A549 (cell line): Measurements from ENCODE around the gene DLX5. TPM values are rescaled to one million over a fixed set of nuclear protein-coding genes. Genes with fewer than 3 reads are reported as not detected.
A peak's percentile ranks its signal among the peaks of the same experiment; 100 is the strongest.

ENCODE experiments used
- ATAC-seq, 2 experiments: fragments of 200-7000 bp in 1 of 2; fragments of >200 bp in 1 of 2; cut with Nextera tagmentation in 1 of 2; cut with Tn5 transposase in 1 of 2; 3 replicates each; pipeline versions ENCODE4 v1.8.0 to v1.9.1; 2018 to 2020; ENCODE audit warnings: mild to moderate bottlenecking in 1 of 2, moderate library complexity in 1 of 2
- CTCF ChIA-PET: fragments of 300-600 bp; sonication (Branson Sonifier 250); formaldehyde crosslinking; extraction: SDS; loops from one replicate; lab custom pipeline; 2021; ENCODE audit warnings: antibody characterized with exemption, inconsistent platforms; lab: Yijun Ruan, JAX
- POLR2A ChIA-PET: fragments of 350-600 bp; formaldehyde crosslinking; extraction: SDS; loops from one replicate; lab custom pipeline; 2021; ENCODE audit warnings: antibody characterized with exemption, inconsistent platforms; lab: Yijun Ruan, JAX
- DNase-seq, 2 experiments: peaks; one replicate each; pipeline versions ENCODE4 v3.0.0 to v3.0.0-alpha.2; 2011 to 2016; ENCODE audit warnings: low read depth in 1 of 2, low spot score in 1 of 2
- FAIRE-seq: peaks from 2 replicates; lab custom pipeline; 2011; peaks lifted over from hg19 to GRCh38; lab: Jason Lieb, UNC
- H3K27ac ChIP-seq, 2 experiments: fragments of >200 bp; sonication (Bioruptor Twin); formaldehyde crosslinking; 3 replicates each; pipeline ENCODE4 v1.5.1; 2016 to 2017
- H3K4me1 ChIP-seq: fragments of >200 bp; sonication (Bioruptor Twin); formaldehyde crosslinking; 3 replicates; pipeline ENCODE4 v1.6.1; 2016
- H3K4me2 ChIP-seq: fragments of >200 bp; sonication (Bioruptor Twin); formaldehyde crosslinking; 3 replicates; pipeline ENCODE4 v1.6.1; 2016
- H3K4me3 ChIP-seq: fragments of >200 bp; sonication (Bioruptor Twin); formaldehyde crosslinking; 3 replicates; pipeline ENCODE4 v1.5.1; 2016
- H3K9me3 ChIP-seq: fragments of >200 bp; sonication (Bioruptor Twin); formaldehyde crosslinking; 3 replicates; pipeline ENCODE4 v1.6.1; 2016
- CBX8 ChIP-seq: fragments of 200-600 bp; sonication (generic); IDR thresholded peaks from 2 replicates; pipeline ENCODE4 v1.6.1; 2016
- CEBPB ChIP-seq, 2 experiments: fragments of >200 bp in 1 of 2; sonication (Bioruptor Twin) in 1 of 2; formaldehyde crosslinking in 1 of 2; IDR thresholded peaks; 2 replicates each; pipeline ENCODE4 v1.6.1; 2012 to 2016
- CHD4 ChIP-seq: fragments of 200-600 bp; sonication (generic); IDR thresholded peaks from 2 replicates; pipeline ENCODE4 v1.6.1; 2016; ENCODE audit warnings: antibody characterized with exemption, mild to moderate bottlenecking, borderline replicate concordance
- EHF ChIP-seq: fragments of 250-450 bp; sonication (Bioruptor Pico); IDR thresholded peaks from 2 replicates; pipeline ENCODE4 v1.5.0; 2020; ENCODE audit warnings: mild to moderate bottlenecking
- EHMT2 ChIP-seq: fragments of 200-600 bp; sonication (generic); IDR thresholded peaks from 2 replicates; pipeline ENCODE4 v1.6.1; 2016; ENCODE audit warnings: antibody characterized with exemption, low read depth, mild to moderate bottlenecking, moderate library complexity
- FOSL2 ChIP-seq, 2 experiments: fragments of 450-650 bp in 1 of 2; fragments of >200 bp in 1 of 2; sonication (Bioruptor Twin) in 1 of 2; formaldehyde crosslinking; IDR thresholded peaks; 2 replicates each; pipeline versions ENCODE4 v1.5.0 to v1.6.1; 2016 to 2020; ENCODE audit warnings: mild to moderate bottlenecking in 1 of 2, moderate library complexity in 1 of 2
- FOXS1 ChIP-seq: fragments of 250-450 bp; sonication (Bioruptor Pico); IDR thresholded peaks from 2 replicates; pipeline ENCODE4 v1.5.0; 2020; ENCODE audit warnings: mild to moderate bottlenecking, moderate library complexity
- GATA3 ChIP-seq: IDR thresholded peaks from 2 replicates; pipeline ENCODE4 v1.6.1; 2012; ENCODE audit warnings: borderline replicate concordance
- KDM5A ChIP-seq: fragments of 200-600 bp; sonication (generic); IDR thresholded peaks from 2 replicates; pipeline ENCODE4 v1.6.1; 2016; ENCODE audit warnings: antibody characterized with exemption, mild to moderate bottlenecking
- MAZ ChIP-seq: fragments of 150-350 bp; IDR thresholded peaks from 2 replicates; pipeline ENCODE4 v1.6.1; 2014; ENCODE audit warnings: antibody characterized with exemption, low read depth, low read length, borderline replicate concordance
- RAD21 ChIP-seq, 2 experiments: fragments of >200 bp in 1 of 2; sonication (Bioruptor Twin) in 1 of 2; formaldehyde crosslinking in 1 of 2; IDR thresholded peaks in 1 of 2; conservative IDR thresholded peaks in 1 of 2; 2 replicates in 1 of 2; 3 replicates in 1 of 2; pipeline ENCODE4 v1.6.1; 2012 to 2018; ENCODE audit warnings: inconsistent platforms in 1 of 2
- RCOR1 ChIP-seq: fragments of 150-350 bp; IDR thresholded peaks from 2 replicates; pipeline ENCODE4 v1.6.1; 2014; ENCODE audit warnings: antibody characterized with exemption, low read length, low read depth
- RNF2 ChIP-seq: fragments of 200-600 bp; sonication (generic); IDR thresholded peaks from 2 replicates; pipeline ENCODE4 v1.6.1; 2016; ENCODE audit warnings: low read depth, mild to moderate bottlenecking, antibody characterized with exemption, moderate library complexity, borderline replicate concordance
- TFCP2L1 ChIP-seq: fragments of 250-450 bp; sonication (Bioruptor Pico); IDR thresholded peaks from 2 replicates; pipeline ENCODE4 v1.5.0; 2021; ENCODE audit warnings: mild to moderate bottlenecking
- WGBS: methylation state at CpG from one replicate; pipeline ENCODE4 v1.1.6; 2017; ENCODE audit errors: missing lambda C conversion rate; 5-methylcytosine and 5-hydroxymethylcytosine counted together
- polyA plus RNA-seq, 4 experiments: library from polyadenylated mRNA; depleted of rRNA in 3 of 4; stranded (reverse); fragments of >200 nt; fragmentation: RNase III in 1 of 4; extraction: RNeasy Plus Mini Kit Qiagen cat#74134 plus additional on column Dnase treatment in 1 of 4; gene quantifications; 2 replicates in 3 of 4; 3 replicates in 1 of 4; pipeline ENCODE4 v1.2.3, GENCODE V29; 2011 to 2017
- TF ChIP-seq, protein P1 (sequence below): fragments of >200 bp; sonication (Bioruptor Twin); formaldehyde crosslinking; IDR thresholded peaks from 3 replicates; pipeline ENCODE4 v1.6.1; 2016
- TF ChIP-seq, protein P2 (sequence below): fragments of 250-450 bp; sonication (Bioruptor Pico); IDR thresholded peaks from 2 replicates; pipeline ENCODE4 v1.5.0; 2020; ENCODE audit warnings: low read depth, mild to moderate bottlenecking, moderate library complexity
- TF ChIP-seq, protein P3 (sequence below): IDR thresholded peaks from 2 replicates; pipeline ENCODE4 v1.6.1; 2012
- TF ChIP-seq, protein P4 (sequence below): IDR thresholded peaks from 2 replicates; pipeline ENCODE4 v1.6.1; 2012; ENCODE audit warnings: low read depth, borderline replicate concordance
- TF ChIP-seq, protein P5 (sequence below): fragments of 150-350 bp; IDR thresholded peaks from 2 replicates; pipeline ENCODE4 v1.6.1; 2014; ENCODE audit warnings: low read depth, mild to moderate bottlenecking, low read length

Gene DLX5
- polyA plus RNA-seq, 2 of the 4 experiments (the other 2 are of a cell fraction) = not detected

DNA sequence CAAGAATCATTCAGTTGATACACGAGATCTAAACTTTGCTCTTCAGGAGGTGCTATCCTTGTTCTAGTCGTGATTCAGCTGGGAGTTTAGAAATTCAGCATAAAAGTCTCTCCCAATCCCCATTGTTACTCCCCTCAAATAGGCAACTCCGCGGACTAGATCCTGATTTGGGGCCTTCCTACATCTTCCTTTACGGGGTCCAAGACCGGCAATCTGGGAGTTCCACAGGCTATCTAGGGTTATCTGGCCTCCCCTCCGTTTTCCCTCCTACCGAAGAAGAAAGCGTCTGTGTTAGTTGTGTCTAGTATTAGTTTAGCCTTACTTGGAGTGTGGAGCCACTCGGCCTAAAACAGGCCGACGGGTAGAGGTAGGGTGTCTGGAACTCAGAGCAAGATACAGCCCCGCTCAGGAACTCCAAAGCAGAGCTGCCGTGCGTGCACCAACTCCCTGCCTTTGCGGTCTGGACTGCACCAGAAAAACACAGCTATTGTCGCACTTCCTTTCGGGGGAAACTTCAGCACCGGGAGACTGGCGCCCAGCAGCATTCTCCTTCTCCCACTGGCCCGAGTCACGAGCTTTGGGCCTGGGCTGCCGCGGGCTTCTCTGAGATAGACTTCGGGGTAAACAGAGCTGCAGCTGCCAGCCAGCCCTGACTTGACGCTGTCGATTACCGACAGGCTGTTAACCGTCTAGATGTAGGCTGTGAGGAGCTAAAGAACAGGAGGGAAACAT is 1.5 kb upstream of the DLX5 start:
- DNase-seq (no peak), FAIRE-seq (no peak), ATAC-seq (no peak)
- no peak overlapping the region for H3K4me2 ChIP-seq
- H3K9me3 ChIP-seq = no peaks in the 10 kb centered on the region
- ChIA-PET CTCF (interaction anchor here (1.7 to 3.9 kb wide), 6 partner anchors 10 to 1300 kb away, joined by 4 to 51 read pairs (median 6); no protein-coding TSS in a partner anchor), POLR2A (no interaction called here)
- H3K4me3 ChIP-seq = no peak overlapping the region
- WGBS = 70% methylated on average over 25 of the region's 29 CpGs
- H3K4me1 ChIP-seq = peaks cover 5% of the 10 kb centered on the region; the same call in 1 of the 3 replicates
- TF ChIP-seq FOSL2 (IDR thresholded peaks at IDR 0.05) = no peak
- no peak for TF ChIP-seq FOSL2 (CRISPR knock-in tag; IDR thresholded peaks at IDR 0.05)
- no peak for TF ChIP-seq KDM5A
- TF ChIP-seq, protein P1, sequence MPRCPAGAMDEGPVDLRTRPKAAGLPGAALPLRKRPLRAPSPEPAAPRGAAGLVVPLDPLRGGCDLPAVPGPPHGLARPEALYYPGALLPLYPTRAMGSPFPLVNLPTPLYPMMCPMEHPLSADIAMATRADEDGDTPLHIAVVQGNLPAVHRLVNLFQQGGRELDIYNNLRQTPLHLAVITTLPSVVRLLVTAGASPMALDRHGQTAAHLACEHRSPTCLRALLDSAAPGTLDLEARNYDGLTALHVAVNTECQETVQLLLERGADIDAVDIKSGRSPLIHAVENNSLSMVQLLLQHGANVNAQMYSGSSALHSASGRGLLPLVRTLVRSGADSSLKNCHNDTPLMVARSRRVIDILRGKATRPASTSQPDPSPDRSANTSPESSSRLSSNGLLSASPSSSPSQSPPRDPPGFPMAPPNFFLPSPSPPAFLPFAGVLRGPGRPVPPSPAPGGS = no peak
- TF ChIP-seq, protein P2, sequence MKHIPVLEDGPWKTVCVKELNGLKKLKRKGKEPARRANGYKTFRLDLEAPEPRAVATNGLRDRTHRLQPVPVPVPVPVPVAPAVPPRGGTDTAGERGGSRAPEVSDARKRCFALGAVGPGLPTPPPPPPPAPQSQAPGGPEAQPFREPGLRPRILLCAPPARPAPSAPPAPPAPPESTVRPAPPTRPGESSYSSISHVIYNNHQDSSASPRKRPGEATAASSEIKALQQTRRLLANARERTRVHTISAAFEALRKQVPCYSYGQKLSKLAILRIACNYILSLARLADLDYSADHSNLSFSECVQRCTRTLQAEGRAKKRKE (CRISPR knock-in tag) = no peak
- no peak for TF ChIP-seq RAD21 (conservative IDR thresholded peaks at IDR 0.05 in 1 of 2, IDR thresholded peaks at IDR 0.05 in 1 of 2)
- no peak for TF ChIP-seq MAZ
- no peak overlapping the region for H3K27ac ChIP-seq

DNA sequence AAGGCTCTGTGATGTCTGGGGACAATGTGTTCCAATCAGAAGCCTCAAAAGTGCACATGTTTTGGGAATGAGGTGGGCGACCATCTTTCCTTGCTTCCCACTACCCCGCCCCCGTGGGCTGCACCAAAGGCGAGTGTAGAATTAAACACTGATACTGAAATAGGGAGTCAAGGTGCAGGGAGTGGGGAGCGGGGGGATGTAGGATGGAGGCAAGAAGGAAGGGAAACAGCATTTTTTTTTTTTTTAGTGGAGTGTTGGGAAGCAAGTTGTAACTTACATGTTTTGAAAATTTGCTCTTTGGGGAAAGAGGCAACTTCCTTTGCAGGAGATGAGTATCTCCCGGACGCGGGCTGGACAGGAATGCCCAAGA is 484 bp upstream of the DLX5 start:
- Histone ChIP-seq H3K27ac (no peak overlapping the region), H3K4me1 (peaks cover 5% of the 10 kb centered on the region; the same call in 1 of the 3 replicates), H3K4me3 (no peak overlapping the region), H3K4me2 (peak overlapping the region; percentile 84; the same call in 2 of the 3 replicates), H3K9me3 (no peaks in the 10 kb centered on the region)
- ATAC-seq = no peak
- ChIA-PET POLR2A (no interaction called here), CTCF (interaction anchor here (3.2 to 3.9 kb wide), 2 partner anchors 949 to 1108 kb away, joined by 30 to 51 read pairs; no protein-coding TSS in a partner anchor)
- FAIRE-seq = no peak
- TF ChIP-seq, protein P2 (CRISPR knock-in tag) = no peak
- no peak for TF ChIP-seq FOXS1
- no peak for TF ChIP-seq EHMT2
- TF ChIP-seq RNF2 = no peak
- TF ChIP-seq CEBPB (IDR thresholded peaks at IDR 0.05) = no peak
- no peak for TF ChIP-seq CBX8
- TF ChIP-seq, protein P3, sequence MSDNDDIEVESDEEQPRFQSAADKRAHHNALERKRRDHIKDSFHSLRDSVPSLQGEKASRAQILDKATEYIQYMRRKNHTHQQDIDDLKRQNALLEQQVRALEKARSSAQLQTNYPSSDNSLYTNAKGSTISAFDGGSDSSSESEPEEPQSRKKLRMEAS = no peak
- no peak for TF ChIP-seq RCOR1
- no peak for TF ChIP-seq CHD4
- TF ChIP-seq, protein P4, sequence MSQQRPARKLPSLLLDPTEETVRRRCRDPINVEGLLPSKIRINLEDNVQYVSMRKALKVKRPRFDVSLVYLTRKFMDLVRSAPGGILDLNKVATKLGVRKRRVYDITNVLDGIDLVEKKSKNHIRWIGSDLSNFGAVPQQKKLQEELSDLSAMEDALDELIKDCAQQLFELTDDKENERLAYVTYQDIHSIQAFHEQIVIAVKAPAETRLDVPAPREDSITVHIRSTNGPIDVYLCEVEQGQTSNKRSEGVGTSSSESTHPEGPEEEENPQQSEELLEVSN = no peak
- TF ChIP-seq GATA3 = no peak
- TF ChIP-seq, protein P1 = no peak
- TF ChIP-seq EHF (CRISPR knock-in tag) = no peak
- no peak for TF ChIP-seq TFCP2L1
- TF ChIP-seq, protein P5, sequence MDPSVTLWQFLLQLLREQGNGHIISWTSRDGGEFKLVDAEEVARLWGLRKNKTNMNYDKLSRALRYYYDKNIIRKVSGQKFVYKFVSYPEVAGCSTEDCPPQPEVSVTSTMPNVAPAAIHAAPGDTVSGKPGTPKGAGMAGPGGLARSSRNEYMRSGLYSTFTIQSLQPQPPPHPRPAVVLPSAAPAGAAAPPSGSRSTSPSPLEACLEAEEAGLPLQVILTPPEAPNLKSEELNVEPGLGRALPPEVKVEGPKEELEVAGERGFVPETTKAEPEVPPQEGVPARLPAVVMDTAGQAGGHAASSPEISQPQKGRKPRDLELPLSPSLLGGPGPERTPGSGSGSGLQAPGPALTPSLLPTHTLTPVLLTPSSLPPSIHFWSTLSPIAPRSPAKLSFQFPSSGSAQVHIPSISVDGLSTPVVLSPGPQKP = no peak
- 30% methylated on average over 8 of the region's 8 CpGs for WGBS
- no peak for DNase-seq
